ENCODE data around the gene UNC50.

Gene UNC50

GRCh38 chr2:98647636-98648035 lies 39.2 kb downstream of the UNC50 start:
- H3K9ac ChIP-seq (ENCODE audit: low read depth, low read length), result no peak overlapping the region
- H3K27me3 ChIP-seq (ENCODE audit: insufficient read depth, low read length, poor library complexity), result no peaks in the 10 kb centered on the region
- H2AFZ ChIP-seq (ENCODE audit: low read depth, low read length), result no peak overlapping the region
- no peak overlapping the region for H3K27ac ChIP-seq (ENCODE audit: low read length)
- no peak overlapping the region for H3K4me2 ChIP-seq (ENCODE audit: insufficient read depth, low read length)
- peaks cover 3% of the 10 kb centered on the region; the same call in 1 of the 2 replicates for H4K20me1 ChIP-seq (ENCODE audit: insufficient read depth, low read length)
- H3K4me1 ChIP-seq (ENCODE audit: insufficient read depth, low read length), result peaks cover 12% of the 10 kb centered on the region
- TF ChIP-seq CTCF (IDR thresholded peaks at IDR 0.05; ENCODE audit: borderline replicate concordance, extremely low read depth, low read length, poor library complexity, severe bottlenecking) (no peak), EZH2 (IDR thresholded peaks at IDR 0.05; ENCODE audit: borderline replicate concordance, low read depth, low read length, severe bottlenecking) (no peak)
- no peak overlapping the region for H3K4me3 ChIP-seq (ENCODE audit: low read depth in 1 of 2, low read length in 2 of 2)
- H3K36me3 ChIP-seq (ENCODE audit: insufficient read depth, low read length), result peaks cover 57% of the 10 kb centered on the region
- ATAC-seq (ENCODE audit: insufficient read depth, low read depth), result no peak
- no peak for DNase-seq
- peaks cover 16% of the 10 kb centered on the region for H3K79me2 ChIP-seq (ENCODE audit: insufficient read depth, low read length)
- no peaks in the 10 kb centered on the region for H3K9me3 ChIP-seq (ENCODE audit: insufficient read depth, low read length, severe bottlenecking)

GRCh38 chr2:98648451-98648850 lies 40.1 kb downstream of the UNC50 start:
- H3K27me3 ChIP-seq (ENCODE audit: insufficient read depth, low read length, poor library complexity), result no peaks in the 10 kb centered on the region
- H3K27ac ChIP-seq (ENCODE audit: low read length), result no peak overlapping the region
- peaks cover 49% of the 10 kb centered on the region for H3K36me3 ChIP-seq (ENCODE audit: insufficient read depth, low read length)
- no peak overlapping the region for H3K4me3 ChIP-seq (ENCODE audit: low read depth in 1 of 2, low read length in 2 of 2)
- H2AFZ ChIP-seq (ENCODE audit: low read depth, low read length), result no peak overlapping the region
- no peaks in the 10 kb centered on the region for H3K9me3 ChIP-seq (ENCODE audit: insufficient read depth, low read length, severe bottlenecking)
- H4K20me1 ChIP-seq (ENCODE audit: insufficient read depth, low read length), result peaks cover 3% of the 10 kb centered on the region; the same call in 1 of the 2 replicates
- ATAC-seq (ENCODE audit: insufficient read depth, low read depth), result no peak
- H3K9ac ChIP-seq (ENCODE audit: low read depth, low read length), result no peak overlapping the region
- no peak overlapping the region for H3K4me2 ChIP-seq (ENCODE audit: insufficient read depth, low read length)
- peaks cover 20% of the 10 kb centered on the region for H3K79me2 ChIP-seq (ENCODE audit: insufficient read depth, low read length)
- TF ChIP-seq EZH2 (IDR thresholded peaks at IDR 0.05; ENCODE audit: borderline replicate concordance, low read depth, low read length, severe bottlenecking) (no peak), CTCF (IDR thresholded peaks at IDR 0.05; ENCODE audit: borderline replicate concordance, extremely low read depth, low read length, poor library complexity, severe bottlenecking) (no peak)
- no peak for DNase-seq
- peaks cover 12% of the 10 kb centered on the region for H3K4me1 ChIP-seq (ENCODE audit: insufficient read depth, low read length)

GRCh38 chr2:98649135-98649991 lies 41.0 kb downstream of the UNC50 start:
- Histone ChIP-seq H3K9me3 (ENCODE audit: insufficient read depth, low read length, severe bottlenecking) (no peaks in the 10 kb centered on the region), H4K20me1 (ENCODE audit: insufficient read depth, low read length) (peaks cover 3% of the 10 kb centered on the region; the same call in 1 of the 2 replicates), H2AFZ (ENCODE audit: low read depth, low read length) (no peak overlapping the region), H3K36me3 (ENCODE audit: insufficient read depth, low read length) (peaks cover 47% of the 10 kb centered on the region), H3K4me1 (ENCODE audit: insufficient read depth, low read length) (peaks cover 12% of the 10 kb centered on the region), H3K79me2 (ENCODE audit: insufficient read depth, low read length) (peaks cover 27% of the 10 kb centered on the region), H3K4me2 (ENCODE audit: insufficient read depth, low read length) (no peak overlapping the region), H3K9ac (ENCODE audit: low read depth, low read length) (no peak overlapping the region), H3K4me3 (ENCODE audit: low read depth in 1 of 2, low read length in 2 of 2) (no peak overlapping the region), H3K27me3 (ENCODE audit: insufficient read depth, low read length, poor library complexity) (no peaks in the 10 kb centered on the region), H3K27ac (ENCODE audit: low read length) (peak overlapping the region; percentile 59)
- ATAC-seq (ENCODE audit: insufficient read depth, low read depth), result peak; percentile 98
- TF ChIP-seq CTCF (IDR thresholded peaks at IDR 0.05; ENCODE audit: borderline replicate concordance, extremely low read depth, low read length, poor library complexity, severe bottlenecking) (peak; percentile 99), EZH2 (IDR thresholded peaks at IDR 0.05; ENCODE audit: borderline replicate concordance, low read depth, low read length, severe bottlenecking) (no peak)
- DNase-seq, result peak; percentile 87
